22Rv1 (cell line): ENCODE data around the gene PCDHGA3.
"Not testable (repeated sequence)": the region's sequence is repeated elsewhere in the genome, so short reads cannot be mapped to it uniquely, and the experiment has no call there.

Source experiments
- H3K27ac ChIP-seq: fragments of 450-650 bp; 2 replicates; pipeline ENCODE4 v1.5.1; 2017
- ZFX ChIP-seq: fragments of 450-650 bp; IDR thresholded peaks from 2 replicates; pipeline ENCODE4 v1.6.1; 2017; ENCODE audit warnings: antibody characterized with exemption, borderline replicate concordance
- TF ChIP-seq, protein P1 (sequence below): fragments of 450-650 bp; IDR thresholded peaks from 2 replicates; pipeline ENCODE4 v1.5.1; 2017; ENCODE audit warnings: mild to moderate bottlenecking

Gene PCDHGA3

GRCh38 chr5:141388661-141389060, 45.0 kb downstream of the PCDHGA3 start:
- TF ChIP-seq ZFX = no peak
- TF ChIP-seq, protein P1, sequence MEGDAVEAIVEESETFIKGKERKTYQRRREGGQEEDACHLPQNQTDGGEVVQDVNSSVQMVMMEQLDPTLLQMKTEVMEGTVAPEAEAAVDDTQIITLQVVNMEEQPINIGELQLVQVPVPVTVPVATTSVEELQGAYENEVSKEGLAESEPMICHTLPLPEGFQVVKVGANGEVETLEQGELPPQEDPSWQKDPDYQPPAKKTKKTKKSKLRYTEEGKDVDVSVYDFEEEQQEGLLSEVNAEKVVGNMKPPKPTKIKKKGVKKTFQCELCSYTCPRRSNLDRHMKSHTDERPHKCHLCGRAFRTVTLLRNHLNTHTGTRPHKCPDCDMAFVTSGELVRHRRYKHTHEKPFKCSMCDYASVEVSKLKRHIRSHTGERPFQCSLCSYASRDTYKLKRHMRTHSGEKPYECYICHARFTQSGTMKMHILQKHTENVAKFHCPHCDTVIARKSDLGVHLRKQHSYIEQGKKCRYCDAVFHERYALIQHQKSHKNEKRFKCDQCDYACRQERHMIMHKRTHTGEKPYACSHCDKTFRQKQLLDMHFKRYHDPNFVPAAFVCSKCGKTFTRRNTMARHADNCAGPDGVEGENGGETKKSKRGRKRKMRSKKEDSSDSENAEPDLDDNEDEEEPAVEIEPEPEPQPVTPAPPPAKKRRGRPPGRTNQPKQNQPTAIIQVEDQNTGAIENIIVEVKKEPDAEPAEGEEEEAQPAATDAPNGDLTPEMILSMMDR = no peak
- no peak overlapping the region for H3K27ac ChIP-seq

GRCh38 chr5:141389153-141390042, 45.8 kb downstream of the PCDHGA3 start:
- TF ChIP-seq, protein P1 = no peak
- no peak for TF ChIP-seq ZFX

DNA sequence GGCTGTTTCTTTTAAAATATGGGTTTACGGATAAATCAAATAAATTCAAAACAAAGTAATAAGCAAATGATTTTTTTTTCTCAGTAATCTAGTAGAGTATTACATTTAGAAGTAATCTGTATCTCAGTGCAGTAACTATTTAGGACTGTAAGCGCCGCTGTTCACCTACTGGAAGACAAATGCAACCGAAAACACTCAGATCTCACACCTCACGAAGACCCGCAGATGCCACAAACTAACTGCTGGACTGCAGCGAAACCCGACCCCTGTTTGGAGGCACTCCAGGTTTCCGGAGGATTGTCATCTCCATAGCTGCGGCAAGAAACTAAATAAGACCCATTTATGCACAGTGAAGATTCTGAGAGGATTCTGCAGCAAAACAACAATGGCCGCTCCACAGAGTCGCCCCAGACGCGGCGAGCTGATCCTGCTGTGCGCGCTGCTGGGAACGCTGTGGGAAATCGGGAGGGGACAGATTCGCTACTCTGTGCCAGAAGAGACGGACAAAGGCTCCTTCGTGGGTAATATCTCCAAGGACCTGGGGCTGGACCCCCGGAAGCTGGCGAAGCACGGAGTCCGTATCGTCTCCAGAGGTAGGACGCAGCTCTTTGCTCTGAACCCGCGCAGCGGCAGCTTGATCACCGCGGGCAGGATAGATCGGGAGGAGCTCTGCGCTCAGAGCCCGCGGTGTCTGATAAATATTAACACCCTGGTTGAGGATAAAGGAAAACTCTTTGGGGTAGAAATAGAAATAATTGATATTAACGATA, 49.0 kb downstream of the PCDHGA3 start, which contains the start of gene PCDHGA8:
PCDHGA8 (plus strand) TSS at position 205 of the 770 bp plus-strand sequence; CDS start at position 386, 181 bp downstream.
- H3K27ac ChIP-seq = no peak within 1 kb of the TSS
- TF ChIP-seq ZFX = no peak
- TF ChIP-seq, protein P1 = peak; percentile 32

More at GRCh38 chr5:141389153-141390042, 45.8 kb downstream of the PCDHGA3 start:
- H3K27ac ChIP-seq = no peak overlapping the region

DNA sequence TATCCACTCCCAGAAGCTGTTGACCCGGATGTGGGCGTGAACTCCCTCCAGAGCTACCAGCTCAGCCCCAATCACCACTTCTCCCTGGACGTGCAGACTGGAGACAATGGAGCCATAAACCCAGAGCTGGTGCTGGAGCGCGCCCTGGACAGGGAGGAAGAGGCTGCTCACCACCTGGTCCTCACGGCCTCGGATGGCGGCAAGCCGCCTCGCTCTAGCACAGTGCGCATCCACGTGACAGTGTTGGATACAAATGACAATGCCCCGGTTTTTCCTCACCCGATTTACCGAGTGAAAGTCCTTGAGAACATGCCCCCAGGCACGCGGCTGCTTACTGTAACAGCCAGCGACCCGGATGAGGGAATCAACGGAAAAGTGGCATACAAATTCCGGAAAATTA, 49.6 kb downstream of the PCDHGA3 start:
- no peak for TF ChIP-seq ZFX
- TF ChIP-seq, protein P1 = no peak
- no peak overlapping the region for H3K27ac ChIP-seq

GRCh38 chr5:141394401-141395187, 51.0 kb downstream of the PCDHGA3 start:
- H3K27ac ChIP-seq = not testable (repeated sequence)
